ENCODE data around the gene ZNF724.

DNA sequence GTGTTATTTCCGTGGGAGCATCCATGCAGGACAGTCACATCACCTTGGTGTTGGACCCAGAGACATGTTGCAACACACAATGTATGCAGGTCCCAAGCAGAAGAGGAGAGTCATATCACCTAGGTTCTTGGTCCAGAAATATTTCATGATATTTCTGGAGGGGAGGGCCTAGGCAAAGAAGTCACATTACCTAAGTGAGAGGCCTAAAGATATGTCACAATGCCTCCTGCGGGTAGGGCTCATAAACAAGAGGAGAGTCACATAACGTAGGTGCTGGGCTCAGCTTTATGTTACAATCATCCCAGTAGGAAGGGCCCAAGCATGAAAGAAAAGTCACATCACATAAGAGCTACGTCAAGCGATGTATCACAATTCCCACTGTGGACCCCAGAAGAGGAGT, 10.8 kb upstream of the ZNF724 start:
- TF ChIP-seq POLR2A (IDR thresholded peaks at IDR 0.05; ENCODE audit: low read length) (no peak), GATA1 (IDR thresholded peaks at IDR 0.05; ENCODE audit: low read depth, low read length) (no peak)

Measured in erythroblast (primary cell).